ENCODE measurements around the gene PXYLP1.

Gene PXYLP1, protein sequence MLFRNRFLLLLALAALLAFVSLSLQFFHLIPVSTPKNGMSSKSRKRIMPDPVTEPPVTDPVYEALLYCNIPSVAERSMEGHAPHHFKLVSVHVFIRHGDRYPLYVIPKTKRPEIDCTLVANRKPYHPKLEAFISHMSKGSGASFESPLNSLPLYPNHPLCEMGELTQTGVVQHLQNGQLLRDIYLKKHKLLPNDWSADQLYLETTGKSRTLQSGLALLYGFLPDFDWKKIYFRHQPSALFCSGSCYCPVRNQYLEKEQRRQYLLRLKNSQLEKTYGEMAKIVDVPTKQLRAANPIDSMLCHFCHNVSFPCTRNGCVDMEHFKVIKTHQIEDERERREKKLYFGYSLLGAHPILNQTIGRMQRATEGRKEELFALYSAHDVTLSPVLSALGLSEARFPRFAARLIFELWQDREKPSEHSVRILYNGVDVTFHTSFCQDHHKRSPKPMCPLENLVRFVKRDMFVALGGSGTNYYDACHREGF

DNA sequence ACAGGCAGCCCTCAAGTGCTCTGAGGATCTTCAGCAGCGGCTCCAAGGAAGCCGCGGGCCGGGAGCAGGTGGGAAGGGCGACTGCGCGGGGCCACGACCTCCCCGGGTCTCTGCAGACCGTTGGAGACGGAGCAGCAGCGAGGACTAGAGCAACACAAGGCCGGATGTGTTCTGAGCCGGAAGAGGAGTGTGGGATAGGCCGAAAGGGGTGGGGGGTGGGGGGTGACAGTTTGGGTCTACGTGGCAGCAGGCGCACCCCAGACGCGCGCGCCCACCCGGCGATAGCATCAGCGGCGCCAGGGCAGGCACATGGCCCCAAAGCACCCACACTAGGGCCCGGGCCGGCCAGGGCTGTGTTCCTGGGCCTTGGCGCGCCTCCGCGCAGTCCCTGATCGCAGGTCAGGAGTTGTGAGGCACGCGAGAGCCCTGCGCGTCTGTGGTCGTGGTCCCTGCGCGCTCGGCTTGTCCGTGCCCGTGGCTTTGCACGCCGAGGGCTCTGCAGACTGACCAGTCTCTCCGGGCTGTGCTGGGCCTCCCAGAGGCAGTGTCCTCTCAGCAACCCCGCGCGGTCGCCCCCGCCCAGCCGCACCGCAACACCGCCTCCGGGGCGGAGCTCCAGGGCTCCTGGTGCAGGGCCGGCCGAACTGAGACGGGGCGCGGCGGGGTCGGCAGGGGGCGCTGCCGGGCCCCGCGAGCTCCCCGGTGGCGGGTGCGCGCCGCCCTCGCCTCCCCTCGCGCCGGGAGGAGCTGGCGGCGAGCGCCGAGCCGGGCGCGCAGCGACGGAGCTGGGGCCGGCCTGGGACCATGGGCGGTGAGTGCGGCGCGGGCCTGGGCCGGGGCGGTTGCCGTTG is at the start of gene PXYLP1:
TSS of gene PXYLP1 (plus strand) at position 725 of the 851 bp plus-strand sequence. CDS start 28,351 bp downstream, outside the sequence.
- DNase-seq (ENCODE audit: low spot score): peak; percentile 98
- TF ChIP-seq, protein P1, sequence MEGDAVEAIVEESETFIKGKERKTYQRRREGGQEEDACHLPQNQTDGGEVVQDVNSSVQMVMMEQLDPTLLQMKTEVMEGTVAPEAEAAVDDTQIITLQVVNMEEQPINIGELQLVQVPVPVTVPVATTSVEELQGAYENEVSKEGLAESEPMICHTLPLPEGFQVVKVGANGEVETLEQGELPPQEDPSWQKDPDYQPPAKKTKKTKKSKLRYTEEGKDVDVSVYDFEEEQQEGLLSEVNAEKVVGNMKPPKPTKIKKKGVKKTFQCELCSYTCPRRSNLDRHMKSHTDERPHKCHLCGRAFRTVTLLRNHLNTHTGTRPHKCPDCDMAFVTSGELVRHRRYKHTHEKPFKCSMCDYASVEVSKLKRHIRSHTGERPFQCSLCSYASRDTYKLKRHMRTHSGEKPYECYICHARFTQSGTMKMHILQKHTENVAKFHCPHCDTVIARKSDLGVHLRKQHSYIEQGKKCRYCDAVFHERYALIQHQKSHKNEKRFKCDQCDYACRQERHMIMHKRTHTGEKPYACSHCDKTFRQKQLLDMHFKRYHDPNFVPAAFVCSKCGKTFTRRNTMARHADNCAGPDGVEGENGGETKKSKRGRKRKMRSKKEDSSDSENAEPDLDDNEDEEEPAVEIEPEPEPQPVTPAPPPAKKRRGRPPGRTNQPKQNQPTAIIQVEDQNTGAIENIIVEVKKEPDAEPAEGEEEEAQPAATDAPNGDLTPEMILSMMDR (IDR thresholded peaks at IDR 0.05; ENCODE audit: extremely low read depth, missing control alignments): peak; percentile 84

DNA sequence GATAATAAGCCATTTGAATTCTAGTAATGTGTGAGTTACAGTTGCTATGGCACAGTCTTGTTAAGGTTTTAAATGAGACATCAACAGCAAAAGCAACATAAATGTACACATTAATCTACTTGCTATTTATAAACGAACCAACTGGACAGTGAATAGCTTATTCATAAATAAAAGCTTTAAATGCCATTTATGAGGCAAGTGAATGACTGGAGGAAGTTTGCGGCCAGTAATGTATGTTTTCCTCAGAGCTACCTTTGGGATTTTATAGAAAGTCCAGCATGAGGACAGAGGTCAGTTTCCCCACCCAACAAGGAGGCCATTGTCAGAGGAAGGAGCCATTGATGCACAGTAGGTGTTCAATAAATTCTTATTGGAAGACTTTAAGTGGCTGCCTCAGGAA is 48.0 kb upstream of the PXYLP1 start:
- TF ChIP-seq, protein P1 (IDR thresholded peaks at IDR 0.05; ENCODE audit: extremely low read depth, missing control alignments): no peak
- DNase-seq (ENCODE audit: low spot score): no peak

DNA sequence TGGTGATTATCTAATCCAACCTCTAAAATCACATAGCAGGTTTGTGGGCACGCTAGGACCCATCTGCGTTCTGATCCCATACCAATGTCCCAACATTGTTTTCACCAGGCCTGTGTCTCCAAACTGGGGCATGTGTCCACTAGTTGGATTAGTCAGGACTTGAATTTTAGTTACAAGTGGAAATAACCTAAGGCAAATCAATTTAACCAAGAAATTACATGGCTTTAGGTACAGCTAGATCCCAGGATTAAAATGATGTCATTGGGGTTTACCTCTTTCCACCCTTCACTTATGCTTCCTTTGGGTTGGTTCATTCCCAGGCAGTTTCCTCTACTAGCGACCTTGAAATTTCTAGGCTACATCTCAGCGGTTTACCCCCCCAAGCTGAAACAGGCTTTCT is 47.2 kb upstream of the PXYLP1 start:
- DNase-seq (ENCODE audit: low spot score): no peak
- TF ChIP-seq, protein P1 (IDR thresholded peaks at IDR 0.05; ENCODE audit: extremely low read depth, missing control alignments): no peak

DNA sequence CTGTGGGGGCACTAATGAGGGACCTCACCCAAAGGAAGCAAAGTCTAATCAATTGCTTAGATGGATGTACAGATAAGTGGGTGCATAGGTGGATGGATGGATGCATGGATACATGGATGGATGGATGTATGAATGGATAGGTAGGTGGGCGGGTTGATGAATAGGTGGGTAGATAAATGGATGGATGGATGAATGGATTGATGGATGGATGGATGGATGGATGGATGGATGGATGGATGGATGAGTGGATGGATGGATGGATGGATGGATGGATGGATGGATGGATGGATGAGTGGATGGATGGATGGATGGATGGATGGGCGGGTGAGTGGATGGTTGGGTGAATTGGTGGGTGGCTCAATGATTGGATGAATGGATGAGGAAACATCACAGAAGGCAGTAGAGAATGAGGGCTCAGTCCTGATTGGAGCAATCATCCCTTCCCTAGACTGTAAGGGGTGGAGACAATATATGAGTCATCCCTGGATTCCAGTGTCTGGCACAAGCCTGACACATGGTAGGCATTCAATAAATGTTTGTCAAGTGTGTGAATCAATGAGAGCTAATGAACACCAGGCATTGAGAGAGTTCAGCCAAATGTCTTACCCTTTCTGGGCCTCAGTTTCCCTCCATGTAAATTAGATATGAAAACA is 40.4 kb upstream of the PXYLP1 start:
- no peak for DNase-seq (ENCODE audit: low spot score)
- TF ChIP-seq, protein P1 (IDR thresholded peaks at IDR 0.05; ENCODE audit: extremely low read depth, missing control alignments): no peak

DNA sequence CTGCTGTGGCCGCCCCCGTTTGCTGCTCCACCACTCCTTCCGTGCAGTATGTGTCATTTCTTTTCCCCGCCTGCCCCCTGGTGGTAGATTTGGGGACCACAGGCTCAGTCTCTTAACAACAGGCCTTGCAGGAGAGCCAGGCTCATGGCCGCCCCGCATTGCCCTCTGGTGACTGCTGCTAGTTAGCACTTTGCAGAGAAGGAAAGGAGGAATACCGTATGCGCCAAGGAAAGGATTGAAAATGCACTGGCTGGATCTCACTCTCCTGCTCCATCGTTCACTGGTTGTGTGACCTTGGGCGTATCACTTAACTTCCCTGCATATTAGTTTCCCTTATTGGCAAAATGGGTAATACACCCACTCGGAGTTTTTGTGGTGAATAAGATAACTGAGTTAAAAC is 39.3 kb upstream of the PXYLP1 start:
- peak; percentile 79 for DNase-seq (ENCODE audit: low spot score)
- TF ChIP-seq, protein P1 (IDR thresholded peaks at IDR 0.05; ENCODE audit: extremely low read depth, missing control alignments): peak; percentile 93

DNA sequence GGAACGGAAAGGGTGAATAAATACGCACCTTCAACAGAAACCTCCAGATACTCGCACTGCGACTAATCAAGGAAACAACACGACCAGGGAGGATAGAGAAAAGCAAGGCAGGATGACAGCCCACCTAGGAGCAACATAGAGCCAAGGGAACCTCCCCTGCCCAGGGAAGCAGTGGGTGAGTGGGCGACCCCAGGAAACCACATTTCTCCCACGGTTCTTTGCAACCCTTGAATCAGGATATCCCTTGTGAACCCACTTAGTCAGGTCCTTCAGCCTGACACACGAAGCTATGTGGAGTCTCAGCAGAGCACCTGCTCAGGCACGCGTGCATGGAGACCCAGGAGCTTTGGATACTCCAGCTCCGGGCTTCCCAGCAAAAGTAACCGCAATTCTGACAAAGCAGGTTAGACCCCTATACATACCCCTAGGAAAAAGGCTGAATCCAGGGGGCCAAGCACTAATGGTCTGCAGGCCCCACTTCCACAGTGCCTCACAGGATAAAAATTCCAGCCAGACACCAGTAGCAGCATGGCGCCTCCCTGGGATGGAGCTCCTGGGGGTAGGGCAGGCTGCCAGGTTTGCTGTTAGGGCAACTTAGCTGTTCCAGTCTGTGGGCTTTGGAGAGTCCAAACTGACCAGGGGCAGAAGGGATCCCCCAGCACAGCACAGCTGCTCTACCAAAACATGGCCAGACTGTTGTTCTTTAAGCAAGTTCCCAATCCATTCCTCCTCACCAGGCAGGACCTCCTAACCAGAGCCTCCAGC is 38.4 kb upstream of the PXYLP1 start:
- TF ChIP-seq, protein P1 (IDR thresholded peaks at IDR 0.05; ENCODE audit: extremely low read depth, missing control alignments): no peak
- no peak for DNase-seq (ENCODE audit: low spot score)
